HUES6 (cell line): ENCODE data around the gene SLC26A11.

Experiments
- H3K27ac ChIP-seq: 2 replicates; pipeline ENCODE4 v1.7.0; 2013; ENCODE audit warnings: low read depth, mild to moderate bottlenecking, low read length, inconsistent platforms
- H3K27me3 ChIP-seq: 2 replicates; pipeline ENCODE4 v1.6.1; 2013; ENCODE audit warnings: low read length; ENCODE audit not compliant: control insufficient read depth, insufficient read depth
- H3K36me3 ChIP-seq: 2 replicates; pipeline ENCODE4 v1.6.1; 2013; ENCODE audit warnings: low read length; ENCODE audit not compliant: control insufficient read depth, insufficient read depth
- H3K4me1 ChIP-seq: 2 replicates; pipeline ENCODE4 v1.6.1; 2013; ENCODE audit warnings: low read length; ENCODE audit not compliant: control insufficient read depth, insufficient read depth
- H3K4me3 ChIP-seq: 2 replicates; pipeline ENCODE4 v1.5.1; 2013; ENCODE audit warnings: low read depth, low read length
- H3K9ac ChIP-seq: one replicate; pipeline ENCODE4 v1.6.1; 2013; ENCODE audit warnings: mild to moderate bottlenecking, low read length
- H3K9me3 ChIP-seq: 2 replicates; pipeline ENCODE4 v1.6.1; 2013; ENCODE audit warnings: low read depth, low read length; ENCODE audit not compliant: control insufficient read depth, insufficient read depth

The SLC26A11 gene

DNA sequence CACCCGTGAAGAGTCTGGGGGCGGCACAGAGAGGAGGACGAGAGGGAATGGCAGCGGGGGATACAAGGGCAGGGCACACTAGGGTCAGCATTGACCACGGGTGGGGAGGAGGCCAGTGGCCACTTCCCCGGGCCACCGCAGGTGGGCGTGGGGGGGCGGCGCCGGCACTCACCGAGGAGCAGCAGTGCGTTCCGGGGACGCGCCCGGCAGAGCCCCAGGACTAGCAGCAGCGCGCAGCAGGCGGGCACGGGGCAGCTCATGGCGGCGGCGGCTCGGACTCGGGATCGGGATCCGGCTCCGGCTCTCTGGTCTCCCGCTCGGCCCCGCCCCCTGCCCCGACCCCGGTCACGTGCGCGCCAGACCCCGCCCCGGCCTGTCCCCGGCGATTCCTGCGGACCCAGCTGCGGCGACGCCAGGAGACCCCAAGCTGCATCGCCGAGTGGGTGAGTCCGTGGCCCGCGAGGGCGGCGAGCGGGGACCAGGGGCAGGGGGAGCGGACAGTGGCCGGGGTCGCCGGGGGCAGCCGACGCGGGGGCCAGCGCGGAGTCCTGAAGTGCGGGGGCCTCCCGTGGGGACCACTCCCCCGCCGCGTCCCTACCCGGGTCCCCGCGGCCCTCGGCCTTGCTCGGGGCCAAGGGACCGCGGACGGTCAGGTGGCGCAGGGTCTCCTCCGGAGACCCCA, at the start of gene SLC26A11, which contains the start of gene SGSH:
Gene SLC26A11 (plus strand): TSS at position 374 of the 682 bp plus-strand sequence. CDS start 1,134 bp downstream, outside the sequence.
Gene SGSH (minus strand): TSS at position 280 of the 682 bp plus-strand sequence. CDS start 20 bp downstream, at position 260.
- Histone ChIP-seq H3K4me3 (peak within 1 kb of the TSS; percentile 91), H3K27me3 (no peaks in the 10 kb centered on the region), H3K27ac (peak within 1 kb of the TSS; percentile 55; the same call in 1 of the 2 replicates), H3K9me3 (no peaks in the 10 kb centered on the region), H3K36me3 (peaks cover 16% of the 10 kb centered on the region), H3K9ac (peak within 1 kb of the TSS; percentile 82), H3K4me1 (peaks cover 22% of the 10 kb centered on the region)

DNA sequence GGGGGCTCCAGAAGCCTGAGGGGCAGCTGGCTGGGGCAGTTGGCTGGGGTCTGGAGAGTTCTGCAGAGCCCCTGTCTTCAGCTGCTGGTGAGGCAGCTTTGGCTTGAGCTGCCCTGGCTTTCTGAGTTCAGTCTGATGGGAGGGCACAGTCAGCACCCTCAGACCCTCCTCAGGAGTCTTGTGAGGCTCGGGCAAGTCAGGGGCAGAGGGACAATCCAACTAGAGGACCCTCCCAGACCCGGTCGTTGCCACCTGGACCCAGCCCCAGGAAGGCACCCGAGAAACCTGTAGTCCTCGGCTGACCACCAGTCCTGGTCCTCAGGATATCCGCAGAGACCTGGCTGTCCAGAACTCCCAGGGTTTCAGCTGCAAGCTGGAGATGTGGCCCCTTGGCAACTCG, 48.5 kb upstream of the SLC26A11 start:
- Histone ChIP-seq H3K36me3 (no peaks in the 10 kb centered on the region), H3K4me1 (peaks cover 8% of the 10 kb centered on the region), H3K9ac (no peak overlapping the region), H3K4me3 (no peak overlapping the region), H3K27me3 (no peaks in the 10 kb centered on the region), H3K27ac (no peak overlapping the region), H3K9me3 (no peaks in the 10 kb centered on the region)

DNA sequence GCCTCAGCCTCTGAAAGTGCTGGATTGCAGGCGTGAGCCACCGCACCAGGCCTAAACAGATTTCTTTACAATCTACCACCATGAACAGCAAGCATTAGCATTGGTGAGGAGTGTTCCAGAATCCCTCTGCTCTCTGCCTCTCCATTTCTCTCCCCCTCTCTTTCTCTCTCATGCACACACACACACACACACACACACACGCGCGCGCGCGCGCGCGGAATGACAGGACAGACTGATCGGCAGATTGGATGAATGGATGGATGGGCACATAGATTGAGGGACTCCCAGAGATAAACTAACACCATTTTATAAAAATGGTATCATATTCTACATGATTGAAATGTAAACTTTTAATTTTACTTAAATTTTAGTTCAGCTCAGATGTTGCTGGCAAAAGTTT, 47.1 kb upstream of the SLC26A11 start:
- Histone ChIP-seq H3K9ac (no peak overlapping the region), H3K36me3 (no peaks in the 10 kb centered on the region), H3K4me1 (peaks cover 8% of the 10 kb centered on the region), H3K27ac (no peak overlapping the region), H3K4me3 (no peak overlapping the region), H3K9me3 (no peaks in the 10 kb centered on the region), H3K27me3 (no peaks in the 10 kb centered on the region)

DNA sequence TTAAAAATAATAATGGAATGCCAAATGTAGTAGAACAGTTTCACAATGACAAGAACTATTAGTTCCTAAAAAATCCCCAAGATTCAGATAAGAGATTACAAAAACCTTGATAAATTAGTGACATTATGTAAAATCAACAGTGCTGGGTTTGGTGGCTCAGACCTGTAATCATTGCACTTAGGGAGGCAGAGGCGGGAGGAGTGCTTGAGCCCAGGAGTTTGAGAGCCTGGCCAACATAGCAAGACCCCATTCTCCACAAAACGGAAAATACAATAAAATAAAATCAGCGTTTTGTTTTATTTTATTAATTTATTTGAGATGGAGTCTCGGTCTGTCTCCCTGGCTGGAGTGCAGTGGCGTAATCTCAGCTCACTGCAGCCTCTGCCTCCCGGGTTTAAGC, 46.3 kb upstream of the SLC26A11 start:
- Histone ChIP-seq H3K27me3 (no peaks in the 10 kb centered on the region), H3K4me1 (peaks cover 4% of the 10 kb centered on the region; the same call in 1 of the 2 replicates), H3K9ac (no peak overlapping the region), H3K36me3 (no peaks in the 10 kb centered on the region), H3K27ac (no peak overlapping the region), H3K9me3 (no peaks in the 10 kb centered on the region), H3K4me3 (no peak overlapping the region)

DNA sequence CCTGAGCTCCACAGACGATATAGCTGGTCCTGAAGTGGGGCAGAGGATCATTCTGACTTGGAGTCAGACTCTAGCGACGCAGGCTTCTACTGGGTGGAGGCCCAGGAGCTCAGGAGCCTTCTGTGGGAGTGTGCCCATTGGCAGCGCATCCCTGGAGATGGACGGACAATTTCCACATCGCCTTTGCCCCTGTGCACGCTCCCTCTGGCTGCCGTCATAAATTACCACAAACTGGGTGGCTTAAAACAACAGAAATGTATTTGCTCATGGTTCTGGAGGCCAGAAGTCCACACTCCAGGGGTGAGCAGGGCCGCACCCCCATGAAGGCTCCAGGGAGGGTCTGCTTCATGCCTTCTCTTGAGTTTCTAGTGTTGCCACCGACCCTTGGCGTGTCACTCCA, 43.5 kb upstream of the SLC26A11 start:
- Histone ChIP-seq H3K27me3 (no peaks in the 10 kb centered on the region), H3K36me3 (no peaks in the 10 kb centered on the region), H3K27ac (no peak overlapping the region), H3K4me1 (peaks cover 4% of the 10 kb centered on the region; the same call in 1 of the 2 replicates), H3K4me3 (no peak overlapping the region), H3K9ac (no peak overlapping the region), H3K9me3 (no peaks in the 10 kb centered on the region)

DNA sequence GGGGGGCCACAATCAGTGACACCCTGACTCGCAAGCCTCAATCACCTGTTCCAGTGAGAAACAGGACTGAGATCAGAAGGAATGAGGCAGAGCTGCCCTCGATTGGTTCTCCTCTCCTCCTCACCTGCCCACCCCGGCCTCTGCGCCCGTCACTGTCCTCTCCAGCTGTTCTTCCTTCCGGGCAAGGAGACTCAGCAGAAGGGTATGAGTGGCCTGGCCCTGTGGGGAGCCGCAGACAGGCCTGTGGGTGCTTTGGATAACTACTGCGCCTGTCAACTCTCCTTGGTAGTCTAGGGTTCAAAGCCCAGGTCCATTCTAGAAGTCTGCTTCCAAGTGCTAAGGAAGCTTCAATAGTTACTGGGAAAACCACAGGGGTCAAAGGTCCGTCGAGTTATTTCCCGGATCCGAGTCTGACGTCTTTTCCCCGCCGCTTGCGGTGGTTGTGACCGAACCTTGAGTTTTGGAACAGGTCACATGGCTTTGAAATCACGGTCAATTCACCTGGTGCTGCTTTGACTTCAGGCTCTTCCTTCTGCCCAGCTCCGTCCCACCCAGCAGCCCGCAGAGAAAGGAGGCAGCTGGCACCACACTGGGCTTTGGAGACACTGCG, 42.1 kb upstream of the SLC26A11 start:
- Histone ChIP-seq H3K27me3 (no peaks in the 10 kb centered on the region), H3K9me3 (no peaks in the 10 kb centered on the region), H3K4me3 (no peak overlapping the region), H3K36me3 (no peaks in the 10 kb centered on the region), H3K4me1 (peaks cover 4% of the 10 kb centered on the region; the same call in 1 of the 2 replicates), H3K27ac (no peak overlapping the region), H3K9ac (no peak overlapping the region)

DNA sequence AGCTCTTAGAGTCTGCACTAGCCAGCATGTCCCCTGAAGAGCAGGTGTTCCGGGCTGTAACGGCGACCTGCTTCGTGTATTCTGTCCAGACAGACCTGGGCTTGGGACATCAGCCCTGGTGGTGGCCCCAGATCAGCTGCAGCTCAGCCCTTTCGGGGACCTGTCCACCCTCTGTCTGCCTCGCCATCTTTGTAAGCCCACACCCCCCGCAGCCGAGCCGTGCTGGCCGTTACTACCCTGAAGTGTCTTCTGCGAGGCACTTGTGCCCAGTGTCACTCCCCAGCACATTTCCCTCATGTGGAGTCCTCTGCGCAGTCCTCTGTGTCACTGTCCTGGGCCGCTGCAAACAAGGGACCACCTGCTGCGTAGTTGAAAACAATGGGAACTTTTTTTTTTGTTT, 40.0 kb upstream of the SLC26A11 start:
- Histone ChIP-seq H3K4me1 (peaks cover 4% of the 10 kb centered on the region; the same call in 1 of the 2 replicates), H3K36me3 (no peaks in the 10 kb centered on the region), H3K9me3 (no peaks in the 10 kb centered on the region), H3K9ac (no peak overlapping the region), H3K27me3 (no peaks in the 10 kb centered on the region), H3K4me3 (no peak overlapping the region), H3K27ac (no peak overlapping the region)

DNA sequence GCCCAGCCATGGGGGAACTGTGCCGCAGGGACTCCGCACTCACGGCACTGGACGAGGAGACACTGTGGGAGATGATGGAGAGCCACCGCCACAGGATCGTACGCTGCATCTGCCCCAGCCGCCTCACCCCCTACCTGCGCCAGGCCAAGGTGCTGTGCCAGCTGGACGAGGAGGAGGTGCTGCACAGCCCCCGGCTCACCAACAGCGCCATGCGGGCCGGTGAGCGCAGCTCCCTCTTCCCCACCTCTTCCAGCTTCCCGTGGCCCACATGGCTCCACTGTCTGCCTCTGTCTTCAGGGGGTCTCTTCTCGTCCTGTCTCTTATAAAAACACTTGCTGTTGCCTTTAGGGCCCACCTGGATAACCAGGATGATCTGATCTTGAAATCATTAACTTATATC, 38.8 kb upstream of the SLC26A11 start:
- H3K4me3 ChIP-seq: no peak overlapping the region
- H3K4me1 ChIP-seq: no peaks in the 10 kb centered on the region
- no peaks in the 10 kb centered on the region for H3K27me3 ChIP-seq
- H3K9ac ChIP-seq: no peak overlapping the region
- no peaks in the 10 kb centered on the region for H3K36me3 ChIP-seq
- H3K27ac ChIP-seq: no peak overlapping the region
- no peaks in the 10 kb centered on the region for H3K9me3 ChIP-seq

DNA sequence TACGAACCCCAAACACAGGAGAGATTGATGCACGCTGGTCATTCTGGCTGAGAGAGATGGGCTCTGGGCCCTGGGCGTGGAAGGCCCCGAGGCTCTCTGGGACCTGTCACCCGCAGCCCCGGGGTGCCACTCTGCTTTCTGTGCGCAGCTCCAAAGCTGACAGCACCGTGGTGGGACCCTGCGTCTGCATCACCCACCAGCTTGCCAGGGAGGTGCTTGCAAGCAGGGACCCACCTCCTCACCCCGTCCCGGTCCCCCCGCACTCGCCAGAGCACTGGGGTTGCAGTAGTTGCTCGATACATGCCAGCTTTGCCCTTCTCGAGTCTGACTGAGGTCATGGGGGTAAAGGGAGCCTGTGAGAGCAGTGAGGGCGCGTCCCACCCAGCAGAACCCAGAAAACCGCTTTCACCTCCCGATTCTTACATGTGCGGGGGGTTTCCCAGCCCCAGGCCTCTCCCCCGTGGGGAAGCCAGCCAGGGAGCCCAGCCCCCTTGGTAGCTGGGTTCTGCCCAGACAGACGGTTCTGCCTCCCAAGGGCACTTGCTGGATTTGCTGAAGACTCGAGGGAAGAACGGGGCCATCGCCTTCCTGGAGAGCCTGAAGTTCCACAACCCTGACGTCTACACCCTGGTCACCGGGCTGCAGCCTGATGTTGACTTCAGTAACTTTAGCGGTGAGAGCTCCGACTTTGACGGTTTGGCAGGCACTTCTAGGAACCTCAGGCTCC, 37.9 kb upstream of the SLC26A11 start:
- no peaks in the 10 kb centered on the region for H3K4me1 ChIP-seq
- H3K4me3 ChIP-seq: no peak overlapping the region
- no peaks in the 10 kb centered on the region for H3K36me3 ChIP-seq
- H3K9me3 ChIP-seq: no peaks in the 10 kb centered on the region
- H3K9ac ChIP-seq: no peak overlapping the region
- H3K27me3 ChIP-seq: no peaks in the 10 kb centered on the region
- no peak overlapping the region for H3K27ac ChIP-seq

DNA sequence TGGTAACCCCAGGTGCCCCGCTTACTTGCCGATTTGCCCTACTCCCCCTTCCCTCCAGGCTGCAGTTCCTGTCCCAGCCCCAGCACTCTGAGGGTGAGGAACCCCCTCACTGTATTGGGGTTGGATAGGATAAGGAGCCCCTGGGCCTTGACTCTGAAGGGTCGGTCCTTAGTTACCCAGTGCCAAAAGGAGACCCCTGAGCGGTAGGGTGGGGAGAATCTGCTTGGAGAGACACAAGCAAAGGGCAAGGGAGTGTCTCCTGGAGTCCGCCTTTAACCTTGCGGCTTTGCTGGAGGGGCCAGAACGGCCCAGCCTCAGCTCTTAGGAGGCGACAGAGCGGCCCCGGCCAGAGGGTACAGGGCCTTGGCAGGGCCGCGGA, 37.4 kb upstream of the SLC26A11 start:
- Histone ChIP-seq H3K27me3 (no peaks in the 10 kb centered on the region), H3K4me1 (no peaks in the 10 kb centered on the region; the same call in 1 of the 2 replicates), H3K36me3 (no peaks in the 10 kb centered on the region), H3K9ac (no peak overlapping the region), H3K9me3 (no peaks in the 10 kb centered on the region), H3K4me3 (no peak overlapping the region), H3K27ac (no peak overlapping the region)
